ENCODE data around the gene RELN.

The RELN gene

GRCh38 chr7:103735377-103735776 lies 254.1 kb downstream of the RELN start:
- Histone ChIP-seq H3K36me3 (ENCODE audit: control insufficient read depth in 2 of 2, insufficient read depth in 1 of 2, low read length in 2 of 2) (no peaks in the 10 kb centered on the region), H3K9me3 (ENCODE audit: control insufficient read depth, insufficient read depth, low read depth, low read length) (no peaks in the 10 kb centered on the region), H3K4me1 (ENCODE audit: control insufficient read depth, insufficient read depth, low read length) (no peaks in the 10 kb centered on the region), H3K27ac (ENCODE audit: extremely low read depth, low read depth, low read length) (no peak overlapping the region), H3K4me3 (ENCODE audit: low read depth, low read length) (no peak overlapping the region)
- ChIA-PET POLR2A (interaction anchor here (1.1 kb wide), 1 partner anchor 32 kb away, joined by 3 read pairs; no protein-coding TSS in a partner anchor), CTCF (no interaction called here)
- no peak for TF ChIP-seq GFI1B (tag by site-specific recombination; IDR thresholded peaks at IDR 0.05)
- 0 out of 2 replicates have a peak, but pooled peaks have one; percentile 25 for TF ChIP-seq KLF8 (tag by site-specific recombination; IDR thresholded peaks at IDR 0.05)
- TF ChIP-seq, protein P1, sequence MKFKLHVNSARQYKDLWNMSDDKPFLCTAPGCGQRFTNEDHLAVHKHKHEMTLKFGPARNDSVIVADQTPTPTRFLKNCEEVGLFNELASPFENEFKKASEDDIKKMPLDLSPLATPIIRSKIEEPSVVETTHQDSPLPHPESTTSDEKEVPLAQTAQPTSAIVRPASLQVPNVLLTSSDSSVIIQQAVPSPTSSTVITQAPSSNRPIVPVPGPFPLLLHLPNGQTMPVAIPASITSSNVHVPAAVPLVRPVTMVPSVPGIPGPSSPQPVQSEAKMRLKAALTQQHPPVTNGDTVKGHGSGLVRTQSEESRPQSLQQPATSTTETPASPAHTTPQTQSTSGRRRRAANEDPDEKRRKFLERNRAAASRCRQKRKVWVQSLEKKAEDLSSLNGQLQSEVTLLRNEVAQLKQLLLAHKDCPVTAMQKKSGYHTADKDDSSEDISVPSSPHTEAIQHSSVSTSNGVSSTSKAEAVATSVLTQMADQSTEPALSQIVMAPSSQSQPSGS (tag by site-specific recombination; IDR thresholded peaks at IDR 0.05; ENCODE audit: low read depth), result 0 out of 2 replicates have a peak, but pooled peaks have one; percentile 22
- TF ChIP-seq, protein P2, sequence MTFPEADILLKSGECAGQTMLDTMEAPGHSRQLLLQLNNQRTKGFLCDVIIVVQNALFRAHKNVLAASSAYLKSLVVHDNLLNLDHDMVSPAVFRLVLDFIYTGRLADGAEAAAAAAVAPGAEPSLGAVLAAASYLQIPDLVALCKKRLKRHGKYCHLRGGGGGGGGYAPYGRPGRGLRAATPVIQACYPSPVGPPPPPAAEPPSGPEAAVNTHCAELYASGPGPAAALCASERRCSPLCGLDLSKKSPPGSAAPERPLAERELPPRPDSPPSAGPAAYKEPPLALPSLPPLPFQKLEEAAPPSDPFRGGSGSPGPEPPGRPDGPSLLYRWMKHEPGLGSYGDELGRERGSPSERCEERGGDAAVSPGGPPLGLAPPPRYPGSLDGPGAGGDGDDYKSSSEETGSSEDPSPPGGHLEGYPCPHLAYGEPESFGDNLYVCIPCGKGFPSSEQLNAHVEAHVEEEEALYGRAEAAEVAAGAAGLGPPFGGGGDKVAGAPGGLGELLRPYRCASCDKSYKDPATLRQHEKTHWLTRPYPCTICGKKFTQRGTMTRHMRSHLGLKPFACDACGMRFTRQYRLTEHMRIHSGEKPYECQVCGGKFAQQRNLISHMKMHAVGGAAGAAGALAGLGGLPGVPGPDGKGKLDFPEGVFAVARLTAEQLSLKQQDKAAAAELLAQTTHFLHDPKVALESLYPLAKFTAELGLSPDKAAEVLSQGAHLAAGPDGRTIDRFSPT (tag by site-specific recombination; IDR thresholded peaks at IDR 0.05), result 0 out of 2 replicates have a peak, but pooled peaks have one; percentile 34
- 0 out of 2 replicates have a peak, but pooled peaks have one; percentile 19 for TF ChIP-seq SP3 (tag by site-specific recombination; IDR thresholded peaks at IDR 0.05)
- no peak for TF ChIP-seq ZNF701 (tag by site-specific recombination; IDR thresholded peaks at IDR 0.05)
- TF ChIP-seq ZEB2 (tag by site-specific recombination; IDR thresholded peaks at IDR 0.05), result no peak

DNA sequence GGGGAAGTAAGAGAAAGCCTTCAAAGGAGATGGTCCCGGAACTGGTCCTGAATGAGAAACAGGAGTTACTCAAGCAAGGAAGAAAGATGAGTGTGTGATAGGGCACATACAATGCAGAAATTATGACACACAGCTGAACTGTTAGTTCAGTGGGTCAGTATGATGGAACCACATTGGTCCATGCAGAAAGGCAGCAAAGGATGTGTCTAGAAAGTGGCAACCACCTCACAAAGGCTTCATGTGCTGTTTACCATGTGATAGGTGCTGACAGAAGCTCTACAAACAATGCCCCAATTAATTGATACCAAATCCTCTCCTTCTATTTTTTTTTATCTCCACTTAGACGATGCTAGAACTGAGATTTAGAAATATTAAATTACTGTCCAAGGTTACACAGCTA lies 258.3 kb downstream of the RELN start:
- ChIA-PET POLR2A (no interaction called here), CTCF (no interaction called here)
- TF ChIP-seq, protein P3, sequence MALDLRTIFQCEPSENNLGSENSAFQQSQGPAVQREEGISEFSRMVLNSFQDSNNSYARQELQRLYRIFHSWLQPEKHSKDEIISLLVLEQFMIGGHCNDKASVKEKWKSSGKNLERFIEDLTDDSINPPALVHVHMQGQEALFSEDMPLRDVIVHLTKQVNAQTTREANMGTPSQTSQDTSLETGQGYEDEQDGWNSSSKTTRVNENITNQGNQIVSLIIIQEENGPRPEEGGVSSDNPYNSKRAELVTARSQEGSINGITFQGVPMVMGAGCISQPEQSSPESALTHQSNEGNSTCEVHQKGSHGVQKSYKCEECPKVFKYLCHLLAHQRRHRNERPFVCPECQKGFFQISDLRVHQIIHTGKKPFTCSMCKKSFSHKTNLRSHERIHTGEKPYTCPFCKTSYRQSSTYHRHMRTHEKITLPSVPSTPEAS (tag by site-specific recombination; IDR thresholded peaks at IDR 0.05), result no peak
- TF ChIP-seq, protein P4, sequence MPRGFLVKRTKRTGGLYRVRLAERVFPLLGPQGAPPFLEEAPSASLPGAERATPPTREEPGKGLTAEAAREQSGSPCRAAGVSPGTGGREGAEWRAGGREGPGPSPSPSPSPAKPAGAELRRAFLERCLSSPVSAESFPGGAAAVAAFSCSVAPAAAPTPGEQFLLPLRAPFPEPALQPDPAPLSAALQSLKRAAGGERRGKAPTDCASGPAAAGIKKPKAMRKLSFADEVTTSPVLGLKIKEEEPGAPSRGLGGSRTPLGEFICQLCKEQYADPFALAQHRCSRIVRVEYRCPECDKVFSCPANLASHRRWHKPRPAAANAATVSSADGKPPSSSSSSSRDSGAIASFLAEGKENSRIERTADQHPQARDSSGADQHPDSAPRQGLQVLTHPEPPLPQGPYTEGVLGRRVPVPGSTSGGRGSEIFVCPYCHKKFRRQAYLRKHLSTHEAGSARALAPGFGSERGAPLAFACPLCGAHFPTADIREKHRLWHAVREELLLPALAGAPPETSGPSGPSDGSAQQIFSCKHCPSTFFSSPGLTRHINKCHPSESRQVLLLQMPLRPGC (tag by site-specific recombination; IDR thresholded peaks at IDR 0.05), result no peak
- TF ChIP-seq ZNF555 (tag by site-specific recombination; conservative IDR thresholded peaks at IDR 0.05) (no peak), ZNF362 (tag by site-specific recombination; IDR thresholded peaks at IDR 0.05) (no peak), TCF7L2 (IDR thresholded peaks at IDR 0.05; ENCODE audit: borderline replicate concordance, low read depth, low read length) (no peak), KLF1 (tag by site-specific recombination; IDR thresholded peaks at IDR 0.05) (no peak), ZEB2 (tag by site-specific recombination; IDR thresholded peaks at IDR 0.05) (no peak), ZNF416 (tag by site-specific recombination; IDR thresholded peaks at IDR 0.05) (no peak), PRDM1 (tag by site-specific recombination; IDR thresholded peaks at IDR 0.05) (no peak), ZNF560 (tag by site-specific recombination; IDR thresholded peaks at IDR 0.05; ENCODE audit: borderline replicate concordance) (no peak), ZNF529 (tag by site-specific recombination; IDR thresholded peaks at IDR 0.05; ENCODE audit: insufficient replicate concordance) (no peak)
- Histone ChIP-seq H3K27ac (ENCODE audit: extremely low read depth, low read depth, low read length) (no peak overlapping the region), H3K4me1 (ENCODE audit: control insufficient read depth, insufficient read depth, low read length) (no peaks in the 10 kb centered on the region), H3K36me3 (ENCODE audit: control insufficient read depth in 2 of 2, insufficient read depth in 1 of 2, low read length in 2 of 2) (no peaks in the 10 kb centered on the region), H3K9me3 (ENCODE audit: control insufficient read depth, insufficient read depth, low read depth, low read length) (no peaks in the 10 kb centered on the region), H3K4me3 (ENCODE audit: low read depth, low read length) (no peak overlapping the region)

Measured in HEK293 (cell line).